GM12878 (cell line): Measurements from ENCODE around the gene CHN1. TPM values are rescaled to one million over a fixed set of nuclear protein-coding genes. Genes with fewer than 3 reads are reported as not detected.

Source experiments
- ATAC-seq: fragments of 200-7000 bp; cut with Tn5 transposase; 3 replicates; pipeline ENCODE4 v1.9.1; 2020; ENCODE audit warnings: mild to moderate bottlenecking, moderate library complexity
- BruUV-seq: library from RNA; stranded (reverse); fragments of 400-500 nt; replicated peaks from 2 replicates; lab custom pipeline; 2021; lab: Mats Ljungman, UMichigan
- CTCF ChIA-PET: fragments of 300-600 bp; sonication (Branson Sonifier 250); formaldehyde crosslinking; extraction: SDS; loops from one replicate; lab custom pipeline; 2021; ENCODE audit warnings: inconsistent platforms; lab: Yijun Ruan, JAX
- POLR2A ChIA-PET: fragments of 350-600 bp; formaldehyde crosslinking; extraction: SDS; loops from one replicate; lab custom pipeline; 2021; ENCODE audit warnings: inconsistent platforms; lab: Charles Lee
- RAD21 ChIA-PET: fragments of 300-600 bp; sonication (Branson Sonifier 250); formaldehyde crosslinking; loops from one replicate; lab custom pipeline; 2023; ENCODE audit warnings: antibody characterized with exemption; ENCODE audit not compliant: unreplicated experiment; lab: Charles Lee
- SMC1A ChIA-PET: fragments of 300-600 bp; sonication (Branson Sonifier 250); formaldehyde crosslinking; loops from one replicate; lab custom pipeline; 2023; ENCODE audit not compliant: unreplicated experiment, uncharacterized antibody; lab: Charles Lee
- DNase-seq: peaks from one replicate; pipeline ENCODE4 v3.0.0-alpha.2; 2011; ENCODE audit warnings: low read depth, low spot score
- FAIRE-seq: peaks from 3 replicates; lab custom pipeline; 2011; peaks lifted over from hg19 to GRCh38; lab: Jason Lieb, UNC
- H2AFZ ChIP-seq: 2 replicates; pipeline ENCODE4 v1.6.0; 2011; ENCODE audit warnings: low read depth, low read length, control low read depth; ENCODE audit not compliant: control insufficient read depth
- H3K27ac ChIP-seq: 2 replicates; pipeline ENCODE4 v1.5.1; 2011; ENCODE audit warnings: control low read depth; ENCODE audit not compliant: control insufficient read depth, insufficient read depth
- H3K27me3 ChIP-seq, 2 experiments: replicated peaks in 1 of 2; 2 replicates each; pipeline versions ENCODE4 v1.6.0 to v1.6.1; 2011; ENCODE audit warnings: low read length in 1 of 2; ENCODE audit not compliant: control insufficient read depth in 2 of 2, insufficient read depth in 2 of 2
- H3K36me3 ChIP-seq, 2 experiments: 2 replicates each; pipeline ENCODE4 v1.5.1; 2011; ENCODE audit warnings: low read length in 1 of 2; ENCODE audit not compliant: control insufficient read depth in 2 of 2, insufficient read depth in 2 of 2
- H3K4me1 ChIP-seq: 2 replicates; pipeline ENCODE4 v1.6.1; 2011; ENCODE audit warnings: mild to moderate bottlenecking, low read length, moderate library complexity, mixed read lengths; ENCODE audit not compliant: control insufficient read depth, insufficient read depth
- H3K4me2 ChIP-seq: 2 replicates; pipeline ENCODE4 v1.6.0; 2011; ENCODE audit warnings: control low read depth; ENCODE audit not compliant: control insufficient read depth, insufficient read depth
- H3K4me3 ChIP-seq: fragments of 200-600 bp; sonication (generic); 2 replicates; pipeline ENCODE4 v1.5.1; 2016
- H3K79me2 ChIP-seq: 2 replicates; pipeline ENCODE4 v1.6.0; 2011; ENCODE audit warnings: low read length; ENCODE audit not compliant: control insufficient read depth, insufficient read depth
- H3K9ac ChIP-seq: 2 replicates; pipeline ENCODE4 v1.8.0; 2011; ENCODE audit warnings: low read length, control low read depth, mixed read lengths; ENCODE audit not compliant: control insufficient read depth, insufficient read depth
- H3K9me3 ChIP-seq: replicated peaks from 3 replicates; pipeline ENCODE4 v1.5.1; 2011; ENCODE audit warnings: mild to moderate bottlenecking, low read length; ENCODE audit not compliant: control insufficient read depth, insufficient read depth
- H4K20me1 ChIP-seq: 2 replicates; pipeline ENCODE4 v1.6.0; 2011; ENCODE audit not compliant: control insufficient read depth, insufficient read depth
- CBX3 ChIP-seq: fragments of 200-600 bp; sonication (generic); IDR thresholded peaks from 2 replicates; pipeline ENCODE4 v1.6.1; 2016; ENCODE audit warnings: low read depth, borderline replicate concordance
- EGR1 ChIP-seq, 2 experiments: IDR thresholded peaks; 1 replicate in 1 of 2; 2 replicates in 1 of 2; pipeline ENCODE4 v1.6.1; 2011 to 2012; ENCODE audit warnings: low read depth in 2 of 2, low read length in 2 of 2, borderline replicate concordance in 1 of 2, mild to moderate bottlenecking in 1 of 2, moderate library complexity in 1 of 2
- GABPA ChIP-seq: IDR thresholded peaks from 2 replicates; pipeline ENCODE4 v1.6.1; 2014; ENCODE audit warnings: antibody characterized with exemption, low read depth, mild to moderate bottlenecking, inconsistent platforms
- IKZF1 ChIP-seq: fragments of 450-650 bp; conservative IDR thresholded peaks from 2 replicates; pipeline ENCODE4 v1.6.1; 2017; ENCODE audit warnings: antibody characterized with exemption, mild to moderate bottlenecking
- KAT2A ChIP-seq: conservative IDR thresholded peaks from 2 replicates; pipeline ENCODE4 v1.6.1; 2011; ENCODE audit warnings: low read depth, low read length; ENCODE audit not compliant: control insufficient read depth
- KLF5 ChIP-seq: fragments of 450-650 bp; IDR thresholded peaks from 2 replicates; pipeline ENCODE4 v1.6.1; 2014; ENCODE audit warnings: mild to moderate bottlenecking; ENCODE audit not compliant: partially characterized antibody
- MEF2B ChIP-seq: fragments of 450-650 bp; IDR thresholded peaks from 2 replicates; pipeline ENCODE4 v1.6.1; 2018; ENCODE audit warnings: mild to moderate bottlenecking, moderate library complexity; ENCODE audit not compliant: partially characterized antibody, poor library complexity, severe bottlenecking
- MTA2 ChIP-seq: fragments of 450-650 bp; IDR thresholded peaks from 2 replicates; pipeline ENCODE4 v1.6.1; 2016; ENCODE audit warnings: low read depth, mild to moderate bottlenecking, moderate library complexity
- NR2F1 ChIP-seq: fragments of 450-650 bp; conservative IDR thresholded peaks from 2 replicates; pipeline ENCODE4 v1.6.1; 2017; ENCODE audit warnings: mild to moderate bottlenecking
- POLR2AphosphoS5 ChIP-seq: IDR thresholded peaks from 2 replicates; pipeline ENCODE4 v1.6.1; 2011; ENCODE audit warnings: mild to moderate bottlenecking, low read length, inconsistent platforms
- SREBF1 ChIP-seq: IDR thresholded peaks from 2 replicates; pipeline ENCODE4 v1.6.1; 2012; ENCODE audit warnings: mild to moderate bottlenecking, low read length
- ZBTB33 ChIP-seq: fragments of 450-650 bp; IDR thresholded peaks from 2 replicates; pipeline ENCODE4 v1.6.1; 2017; ENCODE audit warnings: mild to moderate bottlenecking
- WGBS: methylation state at CpG from one replicate; pipeline ENCODE4 v1.1.6; 2016; ENCODE audit warnings: low lambda C conversion rate; ENCODE audit not compliant: insufficient replicate concordance, insufficient coverage; ENCODE audit errors: missing lambda C conversion rate; 5-methylcytosine and 5-hydroxymethylcytosine counted together
- in situ Hi-C: fragments of 300-500 bp; cut with MboI; formaldehyde crosslinking; loops from 9 replicates; pipeline ENCODE4 v1.14.3; 2018; ENCODE audit warnings: mixed read lengths
- intact Hi-C: fragments of 100-400 bp; cut with micrococcal nuclease; formaldehyde crosslinking; loops from one replicate; pipeline ENCODE4 v1.14.2; 2022; ENCODE audit not compliant: unreplicated experiment
- polyA plus RNA-seq, 11 experiments: library from polyadenylated mRNA; depleted of rRNA in 4 of 11; unstranded in 6 of 11; stranded (reverse) in 5 of 11; fragments of >200 nt; fragmentation: Nextera tagmentation in 4 of 11; fragmentation: Illumina TruSeq in 1 of 11; extraction: Ambion mirVana in 4 of 11; extraction: Trizol in 1 of 11; gene quantifications; 1 replicate in 1 of 11; 2 replicates in 10 of 11; pipeline versions ENCODE4 v1.2.1 to v1.2.3, GENCODE V29; 2011 to 2016; ENCODE audit warnings: inconsistent platforms in 2 of 11, missing spikeins in 2 of 11, low read depth in 1 of 11
- total RNA-seq, 4 experiments: library from RNA; depleted of rRNA in 3 of 4; stranded (reverse); fragments of >200 nt in 3 of 4; fragmentation: Illumina TruSeq in 1 of 4; extraction: Trizol in 1 of 4; gene quantifications; 2 replicates each; pipeline versions ENCODE4 v1.2.1 to v1.2.3, GENCODE V29; 2013 to 2021
- TF ChIP-seq, protein P1 (sequence below): fragments of 450-650 bp; IDR thresholded peaks from 2 replicates; pipeline ENCODE4 v1.6.1; 2018; ENCODE audit warnings: borderline replicate concordance, mild to moderate bottlenecking; ENCODE audit not compliant: partially characterized antibody
- TF ChIP-seq, protein P2 (sequence below): fragments of 450-650 bp; conservative IDR thresholded peaks from 2 replicates; pipeline ENCODE4 v1.6.1; 2017; ENCODE audit warnings: mild to moderate bottlenecking, moderate library complexity
- TF ChIP-seq, protein P3 (sequence below): fragments of 450-650 bp; formaldehyde crosslinking; IDR thresholded peaks from 2 replicates; pipeline ENCODE4 v1.5.0; 2022; ENCODE audit warnings: mild to moderate bottlenecking, missing genetic modification characterization

CHN1 gene
- total and polyA plus RNA-seq, 10 of the 15 experiments (the other 5 are each of a cell fraction or from before 2014, with no cell fraction given): 0.18 to 0.92 (median 0.53) TPM; not detected in 1

DNA sequence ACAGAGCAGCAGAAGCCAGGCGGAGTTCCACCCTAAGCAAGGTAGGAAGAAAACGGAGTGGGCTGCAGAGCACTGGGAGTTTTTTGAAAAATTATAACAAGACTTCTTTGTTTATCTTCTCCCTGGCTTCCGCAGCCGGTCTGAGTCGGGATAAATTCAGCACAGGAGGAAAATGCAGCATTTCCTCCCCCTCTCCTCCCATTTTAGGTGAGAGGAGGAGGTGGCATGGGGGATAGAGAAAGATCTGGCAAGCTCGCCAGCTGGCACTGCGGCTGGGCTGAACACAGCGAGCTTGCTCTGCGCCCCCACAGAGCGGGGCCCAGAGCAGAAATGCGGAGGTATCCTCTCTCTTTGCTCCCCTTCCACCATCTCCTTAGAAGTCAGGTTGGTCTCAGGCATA lies 223.2 kb downstream of the CHN1 start:
- BruUV-seq: no TSS peak
- TF ChIP-seq, protein P1, sequence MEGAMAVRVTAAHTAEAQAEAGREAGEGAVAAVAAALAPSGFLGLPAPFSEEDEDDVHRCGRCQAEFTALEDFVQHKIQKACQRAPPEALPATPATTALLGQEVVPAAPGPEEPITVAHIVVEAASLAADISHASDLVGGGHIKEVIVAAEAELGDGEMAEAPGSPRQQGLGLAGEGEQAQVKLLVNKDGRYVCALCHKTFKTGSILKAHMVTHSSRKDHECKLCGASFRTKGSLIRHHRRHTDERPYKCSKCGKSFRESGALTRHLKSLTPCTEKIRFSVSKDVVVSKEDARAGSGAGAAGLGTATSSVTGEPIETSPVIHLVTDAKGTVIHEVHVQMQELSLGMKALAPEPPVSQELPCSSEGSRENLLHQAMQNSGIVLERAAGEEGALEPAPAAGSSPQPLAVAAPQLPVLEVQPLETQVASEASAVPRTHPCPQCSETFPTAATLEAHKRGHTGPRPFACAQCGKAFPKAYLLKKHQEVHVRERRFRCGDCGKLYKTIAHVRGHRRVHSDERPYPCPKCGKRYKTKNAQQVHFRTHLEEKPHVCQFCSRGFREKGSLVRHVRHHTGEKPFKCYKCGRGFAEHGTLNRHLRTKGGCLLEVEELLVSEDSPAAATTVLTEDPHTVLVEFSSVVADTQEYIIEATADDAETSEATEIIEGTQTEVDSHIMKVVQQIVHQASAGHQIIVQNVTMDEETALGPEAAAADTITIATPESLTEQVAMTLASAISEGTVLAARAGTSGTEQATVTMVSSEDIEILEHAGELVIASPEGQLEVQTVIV: no peak
- no peak for TF ChIP-seq MEF2B
- TF ChIP-seq IKZF1: no peak
- TF ChIP-seq ZBTB33: no peak
- TF ChIP-seq KLF5: no peak
- TF ChIP-seq, protein P2, sequence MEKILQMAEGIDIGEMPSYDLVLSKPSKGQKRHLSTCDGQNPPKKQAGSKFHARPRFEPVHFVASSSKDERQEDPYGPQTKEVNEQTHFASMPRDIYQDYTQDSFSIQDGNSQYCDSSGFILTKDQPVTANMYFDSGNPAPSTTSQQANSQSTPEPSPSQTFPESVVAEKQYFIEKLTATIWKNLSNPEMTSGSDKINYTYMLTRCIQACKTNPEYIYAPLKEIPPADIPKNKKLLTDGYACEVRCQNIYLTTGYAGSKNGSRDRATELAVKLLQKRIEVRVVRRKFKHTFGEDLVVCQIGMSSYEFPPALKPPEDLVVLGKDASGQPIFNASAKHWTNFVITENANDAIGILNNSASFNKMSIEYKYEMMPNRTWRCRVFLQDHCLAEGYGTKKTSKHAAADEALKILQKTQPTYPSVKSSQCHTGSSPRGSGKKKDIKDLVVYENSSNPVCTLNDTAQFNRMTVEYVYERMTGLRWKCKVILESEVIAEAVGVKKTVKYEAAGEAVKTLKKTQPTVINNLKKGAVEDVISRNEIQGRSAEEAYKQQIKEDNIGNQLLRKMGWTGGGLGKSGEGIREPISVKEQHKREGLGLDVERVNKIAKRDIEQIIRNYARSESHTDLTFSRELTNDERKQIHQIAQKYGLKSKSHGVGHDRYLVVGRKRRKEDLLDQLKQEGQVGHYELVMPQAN: no peak
- TF ChIP-seq NR2F1: no peak
- TF ChIP-seq POLR2AphosphoS5: no peak
- no peak for TF ChIP-seq GABPA
- no peak for TF ChIP-seq EGR1 (IDR thresholded peaks at IDR 0.05; ENCODE audit: borderline replicate concordance in 1 of 2, low read depth in 2 of 2, low read length in 2 of 2)
- no peak for TF ChIP-seq CBX3
- no peak for TF ChIP-seq MTA2
- no peak for TF ChIP-seq SREBF1
- no peak for TF ChIP-seq KAT2A
- TF ChIP-seq, protein P3, sequence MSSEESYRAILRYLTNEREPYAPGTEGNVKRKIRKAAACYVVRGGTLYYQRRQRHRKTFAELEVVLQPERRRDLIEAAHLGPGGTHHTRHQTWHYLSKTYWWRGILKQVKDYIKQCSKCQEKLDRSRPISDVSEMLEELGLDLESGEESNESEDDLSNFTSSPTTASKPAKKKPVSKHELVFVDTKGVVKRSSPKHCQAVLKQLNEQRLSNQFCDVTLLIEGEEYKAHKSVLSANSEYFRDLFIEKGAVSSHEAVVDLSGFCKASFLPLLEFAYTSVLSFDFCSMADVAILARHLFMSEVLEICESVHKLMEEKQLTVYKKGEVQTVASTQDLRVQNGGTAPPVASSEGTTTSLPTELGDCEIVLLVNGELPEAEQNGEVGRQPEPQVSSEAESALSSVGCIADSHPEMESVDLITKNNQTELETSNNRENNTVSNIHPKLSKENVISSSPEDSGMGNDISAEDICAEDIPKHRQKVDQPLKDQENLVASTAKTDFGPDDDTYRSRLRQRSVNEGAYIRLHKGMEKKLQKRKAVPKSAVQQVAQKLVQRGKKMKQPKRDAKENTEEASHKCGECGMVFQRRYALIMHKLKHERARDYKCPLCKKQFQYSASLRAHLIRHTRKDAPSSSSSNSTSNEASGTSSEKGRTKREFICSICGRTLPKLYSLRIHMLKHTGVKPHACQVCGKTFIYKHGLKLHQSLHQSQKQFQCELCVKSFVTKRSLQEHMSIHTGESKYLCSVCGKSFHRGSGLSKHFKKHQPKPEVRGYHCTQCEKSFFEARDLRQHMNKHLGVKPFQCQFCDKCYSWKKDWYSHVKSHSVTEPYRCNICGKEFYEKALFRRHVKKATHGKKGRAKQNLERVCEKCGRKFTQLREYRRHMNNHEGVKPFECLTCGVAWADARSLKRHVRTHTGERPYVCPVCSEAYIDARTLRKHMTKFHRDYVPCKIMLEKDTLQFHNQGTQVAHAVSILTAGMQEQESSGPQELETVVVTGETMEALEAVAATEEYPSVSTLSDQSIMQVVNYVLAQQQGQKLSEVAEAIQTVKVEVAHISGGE (CRISPR knock-in tag): no peak

More for the DNA sequence above, 223.2 kb downstream of the CHN1 start:
- Histone ChIP-seq H3K4me1 (peaks cover 10% of the 10 kb centered on the region), H3K27ac (no peak overlapping the region), H3K4me3 (no peak overlapping the region), H3K9ac (no peak overlapping the region), H3K27me3 (no peaks in the 10 kb centered on the region; a peak in 2 of 4 replicates), H3K79me2 (no peaks in the 10 kb centered on the region), H4K20me1 (no peaks in the 10 kb centered on the region), H2AFZ (no peak overlapping the region), H3K4me2 (no peak overlapping the region), H3K9me3 (no peaks in the 10 kb centered on the region), H3K36me3 (no peaks in the 10 kb centered on the region)
- WGBS: 57% methylated on average over 11 of the region's 11 CpGs
- ATAC-seq: no peak
- RAD21 ChIA-PET: no interaction called here
- in situ Hi-C loops (no loop called here), intact Hi-C loops (no loop called here)
- POLR2A ChIA-PET: no interaction called here
- CTCF ChIA-PET: interaction anchor here (0.8 to 1.2 kb wide), 2 partner anchors 10 to 45 kb away, joined by 3 to 4 read pairs; no protein-coding TSS in a partner anchor
- FAIRE-seq: no peak
- SMC1A ChIA-PET: interaction anchor here (1.2 to 1.4 kb wide), 2 partner anchors 11 to 15 kb away, joined by 3 to 4 read pairs; no protein-coding TSS in a partner anchor
- DNase-seq: no peak
